H1 (cell line): ENCODE results near the gene RIPOR3. TPM values are rescaled to one million over a fixed set of nuclear protein-coding genes. Genes with fewer than 3 reads are reported as not detected.

Experiments
- CHD7 ChIP-seq: fragments of 300-600 bp; sonication (generic); IDR thresholded peaks from 2 replicates; pipeline ENCODE4 v1.7.1; 2012; ENCODE audit warnings: low read length, moderate library complexity, mild to moderate bottlenecking, inconsistent platforms; ENCODE audit not compliant: insufficient replicate concordance
- POLR2A ChIP-seq, 2 experiments: IDR thresholded peaks; 1 replicate in 1 of 2; 2 replicates in 1 of 2; pipeline ENCODE4 v1.6.1; 2011; ENCODE audit warnings: low read depth in 2 of 2, low read length in 2 of 2, mild to moderate bottlenecking in 2 of 2; ENCODE audit errors: control extremely low read depth in 1 of 2
- POU5F1 ChIP-seq: IDR thresholded peaks from 2 replicates; pipeline ENCODE4 v1.6.1; 2011; ENCODE audit warnings: low read depth, mild to moderate bottlenecking, low read length, moderate library complexity
- SIRT6 ChIP-seq: IDR thresholded peaks from one replicate; pipeline ENCODE4 v1.7.1; 2012; ENCODE audit warnings: low read length, inconsistent platforms
- SRF ChIP-seq: IDR thresholded peaks from 2 replicates; pipeline ENCODE4 v1.6.1; 2011; ENCODE audit warnings: mild to moderate bottlenecking, low read depth, low read length, moderate library complexity
- TAF1 ChIP-seq: IDR thresholded peaks from 2 replicates; pipeline ENCODE4 v1.6.1; 2011; ENCODE audit warnings: mild to moderate bottlenecking, low read depth, low read length
- TAF7 ChIP-seq: optimal IDR thresholded peaks from 2 replicates; pipeline ENCODE3; 2011; ENCODE audit warnings: low read depth, mild to moderate bottlenecking, inconsistent platforms, low read length, moderate library complexity, borderline replicate concordance
- polyA plus RNA-seq, 7 experiments: library from polyadenylated mRNA; depleted of rRNA in 3 of 7; stranded (reverse) in 5 of 7; unstranded in 2 of 7; fragments of >200 nt in 5 of 7; fragments of 200-250 nt in 2 of 7; gene quantifications; 1 replicate in 5 of 7; 2 replicates in 1 of 7; 4 replicates in 1 of 7; pipeline versions ENCODE4 v1.2.1 to v1.2.3, GENCODE V29; 2011 to 2013; ENCODE audit warnings: missing spikeins in 2 of 7, mixed read lengths in 2 of 7
- total RNA-seq: library from RNA; stranded (reverse); fragmentation: NEBNext Ultra II Directional; extraction: Animal tissue kit (Norgen Biotek cat#: 25700); gene quantifications from 2 replicates; pipeline ENCODE4 v1.2.1, GENCODE V29; 2021

Gene RIPOR3
- total and polyA plus RNA-seq, 2 of the 8 experiments (the other 6 are each of a cell fraction or from before 2014, with no cell fraction given): 3.6 to 4.5 TPM

DNA sequence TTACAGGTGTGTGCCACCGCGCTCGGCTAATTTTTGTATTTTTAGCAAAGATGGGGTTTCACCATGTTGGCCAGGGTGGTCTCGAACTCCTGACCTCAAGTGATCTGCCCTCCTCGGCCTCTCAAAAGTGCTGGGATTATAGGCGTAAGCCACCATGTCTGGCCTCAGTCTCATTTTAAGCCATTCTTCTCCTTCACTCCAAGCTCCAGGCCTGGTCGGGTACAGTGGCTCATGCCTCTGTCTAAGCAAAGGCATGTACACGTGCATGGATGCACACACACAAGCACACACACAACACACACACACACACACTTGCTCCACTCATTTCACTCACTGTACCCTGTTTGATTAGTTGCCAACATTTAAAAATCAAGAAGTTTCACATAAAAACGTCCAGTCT is 32.3 kb upstream of the RIPOR3 start (continued):
- TF ChIP-seq CHD7 (no peak), TAF1 (no peak), SIRT6 (no peak), POU5F1 (no peak), SRF (no peak), POLR2A (IDR thresholded peaks at IDR 0.05; ENCODE audit: control extremely low read depth in 1 of 2, low read depth in 2 of 2, low read length in 2 of 2) (no peak), TAF7 (no peak)
